Peyer's patch (tissue), 4 donors: Measurements from ENCODE around the gene CTCFL.

Experiments used
- POLR2A ChIP-seq, 2 donors: fragments of 450-650 bp; IDR thresholded peaks; one replicate each; pipeline ENCODE4 v1.5.1; 2017; ENCODE audit warnings: antibody characterized with exemption in 2 of 2, mild to moderate bottlenecking in 2 of 2, moderate library complexity in 2 of 2
- TF ChIP-seq, protein P1 (sequence below), 6 experiments: fragments of 450-650 bp in 4 of 6; fragments of 200-600 bp in 2 of 6; sonication (generic) in 1 of 6; IDR thresholded peaks; one replicate each; pipeline ENCODE4 v1.5.1; 2017 to 2019; ENCODE audit warnings: antibody characterized with exemption in 6 of 6, mild to moderate bottlenecking in 3 of 6, moderate library complexity in 1 of 6

DNA sequence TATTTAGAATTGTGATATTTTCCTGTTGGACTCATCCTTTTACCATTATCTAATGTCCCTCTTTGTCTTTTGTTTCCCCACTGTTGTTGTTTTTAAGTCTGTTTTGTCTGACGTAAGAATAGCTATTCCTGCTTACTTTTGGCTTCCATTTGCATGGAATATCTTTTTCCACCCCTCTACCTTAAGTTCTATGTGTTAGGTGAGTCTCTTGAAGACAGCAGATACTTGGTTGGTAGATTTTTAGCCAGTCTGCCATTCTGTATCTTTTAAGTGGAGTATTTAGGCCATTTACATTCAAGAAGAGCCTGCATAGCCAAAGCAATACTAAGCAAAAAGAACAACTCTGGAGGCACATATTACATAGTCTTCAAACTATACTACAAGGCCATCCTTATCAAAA is 39.2 kb downstream of the CTCFL start:
- TF ChIP-seq POLR2A (IDR thresholded peaks at IDR 0.05): no peak
- TF ChIP-seq, protein P1, sequence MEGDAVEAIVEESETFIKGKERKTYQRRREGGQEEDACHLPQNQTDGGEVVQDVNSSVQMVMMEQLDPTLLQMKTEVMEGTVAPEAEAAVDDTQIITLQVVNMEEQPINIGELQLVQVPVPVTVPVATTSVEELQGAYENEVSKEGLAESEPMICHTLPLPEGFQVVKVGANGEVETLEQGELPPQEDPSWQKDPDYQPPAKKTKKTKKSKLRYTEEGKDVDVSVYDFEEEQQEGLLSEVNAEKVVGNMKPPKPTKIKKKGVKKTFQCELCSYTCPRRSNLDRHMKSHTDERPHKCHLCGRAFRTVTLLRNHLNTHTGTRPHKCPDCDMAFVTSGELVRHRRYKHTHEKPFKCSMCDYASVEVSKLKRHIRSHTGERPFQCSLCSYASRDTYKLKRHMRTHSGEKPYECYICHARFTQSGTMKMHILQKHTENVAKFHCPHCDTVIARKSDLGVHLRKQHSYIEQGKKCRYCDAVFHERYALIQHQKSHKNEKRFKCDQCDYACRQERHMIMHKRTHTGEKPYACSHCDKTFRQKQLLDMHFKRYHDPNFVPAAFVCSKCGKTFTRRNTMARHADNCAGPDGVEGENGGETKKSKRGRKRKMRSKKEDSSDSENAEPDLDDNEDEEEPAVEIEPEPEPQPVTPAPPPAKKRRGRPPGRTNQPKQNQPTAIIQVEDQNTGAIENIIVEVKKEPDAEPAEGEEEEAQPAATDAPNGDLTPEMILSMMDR (IDR thresholded peaks at IDR 0.05): no peak
